ENCODE measurements around the gene SMYD3.

DNA sequence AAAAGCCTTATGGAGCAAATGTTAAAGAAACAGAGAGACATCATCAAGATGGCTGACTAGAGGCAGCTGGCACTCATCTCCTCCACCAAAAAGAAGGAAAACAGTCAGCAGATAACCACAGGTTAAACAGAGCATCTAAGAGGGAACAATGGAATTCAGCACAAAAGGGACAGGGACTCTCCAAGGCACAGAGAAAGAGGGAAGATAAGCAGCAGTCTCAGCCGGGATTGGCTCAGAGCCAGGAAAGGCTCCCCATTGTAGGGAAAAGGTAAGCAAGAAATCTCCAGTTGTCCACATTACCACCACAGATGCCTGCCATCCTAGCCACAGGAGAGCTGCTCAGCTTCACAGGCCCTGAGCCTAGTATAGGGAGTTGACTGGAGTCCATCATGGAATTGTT, 605.5 kb downstream of the SMYD3 start:
- TF ChIP-seq, protein P1, sequence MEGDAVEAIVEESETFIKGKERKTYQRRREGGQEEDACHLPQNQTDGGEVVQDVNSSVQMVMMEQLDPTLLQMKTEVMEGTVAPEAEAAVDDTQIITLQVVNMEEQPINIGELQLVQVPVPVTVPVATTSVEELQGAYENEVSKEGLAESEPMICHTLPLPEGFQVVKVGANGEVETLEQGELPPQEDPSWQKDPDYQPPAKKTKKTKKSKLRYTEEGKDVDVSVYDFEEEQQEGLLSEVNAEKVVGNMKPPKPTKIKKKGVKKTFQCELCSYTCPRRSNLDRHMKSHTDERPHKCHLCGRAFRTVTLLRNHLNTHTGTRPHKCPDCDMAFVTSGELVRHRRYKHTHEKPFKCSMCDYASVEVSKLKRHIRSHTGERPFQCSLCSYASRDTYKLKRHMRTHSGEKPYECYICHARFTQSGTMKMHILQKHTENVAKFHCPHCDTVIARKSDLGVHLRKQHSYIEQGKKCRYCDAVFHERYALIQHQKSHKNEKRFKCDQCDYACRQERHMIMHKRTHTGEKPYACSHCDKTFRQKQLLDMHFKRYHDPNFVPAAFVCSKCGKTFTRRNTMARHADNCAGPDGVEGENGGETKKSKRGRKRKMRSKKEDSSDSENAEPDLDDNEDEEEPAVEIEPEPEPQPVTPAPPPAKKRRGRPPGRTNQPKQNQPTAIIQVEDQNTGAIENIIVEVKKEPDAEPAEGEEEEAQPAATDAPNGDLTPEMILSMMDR (IDR thresholded peaks at IDR 0.05; ENCODE audit: insufficient read depth, low read length, poor library complexity, severe bottlenecking) = no peak
- no peak for TF ChIP-seq EZH2phosphoT487 (conservative IDR thresholded peaks at IDR 0.05; ENCODE audit: low read length)
